Small intestine (tissue), 7 donors: ENCODE data around the gene ZC3H18. TPM values are rescaled to one million over a fixed set of nuclear protein-coding genes. Genes with fewer than 3 reads are reported as not detected.

Experiments
- DNase-seq, 2 donors: peaks; one replicate each; pipeline versions ENCODE4 v3.0.0 to v3.0.0-alpha.2; 2013
- FAIRE-seq: peaks from 2 replicates; lab custom pipeline; 2012; peaks lifted over from hg19 to GRCh38; lab: Jason Lieb, UNC
- H3K27ac ChIP-seq, 3 donors: one replicate each; pipeline ENCODE4 v1.5.1; 2013; ENCODE audit warnings: low read length in 2 of 3, mild to moderate bottlenecking in 2 of 3, control low read depth in 1 of 3, inconsistent platforms in 1 of 3, low read depth in 1 of 3, moderate library complexity in 1 of 3
- H3K27me3 ChIP-seq, 3 donors: one replicate each; pipeline ENCODE4 v1.6.1; 2013; ENCODE audit warnings: low read length in 3 of 3, inconsistent platforms in 1 of 3; ENCODE audit not compliant: control insufficient read depth in 3 of 3, insufficient read depth in 3 of 3
- H3K36me3 ChIP-seq, 3 donors: one replicate each; pipeline ENCODE4 v1.6.1; 2013; ENCODE audit warnings: low read length in 3 of 3, inconsistent platforms in 1 of 3, low read depth in 1 of 3, mild to moderate bottlenecking in 1 of 3, moderate library complexity in 1 of 3; ENCODE audit not compliant: control insufficient read depth in 3 of 3, insufficient read depth in 2 of 3
- H3K4me1 ChIP-seq, 3 donors: one replicate each; pipeline ENCODE4 v1.6.1; 2013; ENCODE audit warnings: low read length in 2 of 3, inconsistent platforms in 1 of 3, low read depth in 1 of 3, mild to moderate bottlenecking in 1 of 3, moderate library complexity in 1 of 3; ENCODE audit not compliant: control insufficient read depth in 3 of 3, insufficient read depth in 2 of 3
- H3K4me3 ChIP-seq, 3 donors: one replicate each; pipeline ENCODE4 v1.5.1; 2013; ENCODE audit warnings: low read length in 3 of 3, control low read depth in 1 of 3, inconsistent platforms in 1 of 3, low read depth in 1 of 3, mild to moderate bottlenecking in 1 of 3, moderate library complexity in 1 of 3
- H3K9me3 ChIP-seq, 2 donors: one replicate each; pipeline ENCODE4 v1.6.1; 2013; ENCODE audit warnings: low read depth in 1 of 2, low read length in 1 of 2; ENCODE audit not compliant: control insufficient read depth in 2 of 2, insufficient read depth in 1 of 2
- WGBS, 3 donors: extraction: QIAGEN DNeasy Blood & Tissue Kit; methylation state at CpG; one replicate each; pipeline ENCODE4 v1.1.7; 2013; 5-methylcytosine and 5-hydroxymethylcytosine counted together
- polyA plus RNA-seq, 4 donors: library from polyadenylated mRNA; stranded (reverse) in 3 of 4; unstranded in 1 of 4; fragments of 200-250 nt in 3 of 4; fragments of 120-200 nt in 1 of 4; gene quantifications; one replicate each; pipeline versions ENCODE4 v1.2.1 to v1.2.3, GENCODE V29; 2013
- donor health status: healthy with polysubstance abuse.
- donor health status: control.
- donor health status: control.
- donor health status: Bipolar disorder and iron deficiency.
- donor health status: healthy.

The ZC3H18 gene
- polyA plus RNA-seq, 4 donors = 19.7 to 31.9 (median 28.2) TPM

- Histone ChIP-seq H3K4me1 (peaks cover 0 to 25% (median 4%) of the 10 kb centered on the region in 3 donors), H3K27me3 (peaks cover 0 to 52% (median 13%) of the 10 kb centered on the region in 3 donors)
- 15 to 35% (median 19%) methylated on average over 26 to 27 of the region's 27 CpGs for WGBS, 3 donors
These were observed 68.4 kb downstream of the ZC3H18 start, which contains the start of gene IL17C for GRCh38 chr16:88638323-88639230. IL17C (plus strand) TSS chr16:88638572; CDS start chr16:88638642, 70 bp downstream.

GRCh38 chr16:88639231-88640038 is 69.2 kb downstream of the ZC3H18 start:
- Histone ChIP-seq H3K27ac (no peak overlapping the region), H3K36me3 (peaks cover 0 to 19% (median 0%) of the 10 kb centered on the region in 3 donors), H3K4me3 (no peak overlapping the region), H3K9me3 (peaks cover 0 to 3% of the 10 kb centered on the region in 2 donors), H3K27me3 (peaks cover 0 to 44% (median 13%) of the 10 kb centered on the region in 3 donors), H3K4me1 (peaks cover 0 to 20% (median 4%) of the 10 kb centered on the region in 3 donors)
- 11 to 28% (median 24%) methylated on average over 36 to 45 of the region's 45 CpGs for WGBS, 3 donors
- FAIRE-seq (no peak), DNase-seq (peak; percentile 50 to 61)

More at GRCh38 chr16:88638323-88639230, 68.4 kb downstream of the ZC3H18 start, which contains the start of gene IL17C:
- FAIRE-seq (no peak), DNase-seq (peak; percentile 71 to 79)
- Histone ChIP-seq H3K27ac (no peak within 1 kb of the TSS), H3K36me3 (peaks cover 0 to 15% (median 0%) of the 10 kb centered on the region in 3 donors), H3K4me3 (no peak within 1 kb of the TSS), H3K9me3 (peaks cover 0 to 3% of the 10 kb centered on the region in 2 donors)

- FAIRE-seq = no peak
These were observed 69.9 kb downstream of the ZC3H18 start for GRCh38 chr16:88640039-88640495.

GRCh38 chr16:88640498-88641247 is 70.5 kb downstream of the ZC3H18 start:
- WGBS, 3 donors = 40 to 58% (median 44%) methylated on average over 15 to 17 of the region's 17 CpGs
- H3K27me3 ChIP-seq = peaks cover 0 to 42% (median 13%) of the 10 kb centered on the region in 3 donors
- H3K4me1 ChIP-seq = peaks cover 0 to 17% (median 4%) of the 10 kb centered on the region in 3 donors
- DNase-seq (no peak), FAIRE-seq (no peak)
- no peak overlapping the region for H3K4me3 ChIP-seq
- H3K36me3 ChIP-seq = peaks cover 0 to 30% (median 0%) of the 10 kb centered on the region in 3 donors
- H3K27ac ChIP-seq = no peak overlapping the region
- peaks cover 0 to 3% of the 10 kb centered on the region in 2 donors for H3K9me3 ChIP-seq

More at GRCh38 chr16:88640039-88640495, 69.9 kb downstream of the ZC3H18 start:
- Histone ChIP-seq H3K27ac (no peak overlapping the region), H3K4me3 (no peak overlapping the region), H3K36me3 (peaks cover 0 to 24% (median 0%) of the 10 kb centered on the region in 3 donors), H3K9me3 (peaks cover 0 to 3% of the 10 kb centered on the region in 2 donors), H3K27me3 (peaks cover 0 to 42% (median 13%) of the 10 kb centered on the region in 3 donors), H3K4me1 (peaks cover 0 to 17% (median 4%) of the 10 kb centered on the region in 3 donors)
- WGBS, 3 donors = 19 to 39% (median 20%) methylated on average over 12 to 13 of the region's 13 CpGs
- no peak for DNase-seq

GRCh38 chr16:88642881-88643643 is 72.9 kb downstream of the ZC3H18 start:
- DNase-seq = no peak
- Histone ChIP-seq H3K9me3 (peaks cover 0 to 3% of the 10 kb centered on the region in 2 donors), H3K27ac (no peak overlapping the region), H3K4me1 (peaks cover 0 to 17% (median 4%) of the 10 kb centered on the region in 3 donors), H3K36me3 (peaks cover 0 to 49% (median 0%) of the 10 kb centered on the region in 3 donors), H3K4me3 (no peak overlapping the region), H3K27me3 (peaks cover 0 to 31% (median 13%) of the 10 kb centered on the region in 3 donors)
- no peak for FAIRE-seq
- WGBS, 3 donors = 84 to 87% (median 85%) methylated on average over 46 to 58 of the region's 58 CpGs

- H3K27me3 ChIP-seq = peaks cover 0 to 26% (median 10%) of the 10 kb centered on the region in 3 donors
- DNase-seq = no peak
- FAIRE-seq = no peak
- no peak overlapping the region for H3K27ac ChIP-seq
- H3K4me1 ChIP-seq = peaks cover 0 to 15% (median under 1%) of the 10 kb centered on the region in 3 donors
- H3K36me3 ChIP-seq = peaks cover 0 to 51% (median 0%) of the 10 kb centered on the region in 3 donors
- 89 to 90% (median 89%) methylated on average over 8 to 9 of the region's 9 CpGs for WGBS, 3 donors
- H3K4me3 ChIP-seq = no peak overlapping the region
- peaks cover 0 to 3% of the 10 kb centered on the region in 2 donors for H3K9me3 ChIP-seq
These were observed 73.4 kb downstream of the ZC3H18 start for GRCh38 chr16:88643644-88643932.

- Histone ChIP-seq H3K36me3 (peaks cover 0 to 58% (median 0%) of the 10 kb centered on the region in 3 donors), H3K9me3 (peaks cover 0 to 3% of the 10 kb centered on the region in 2 donors), H3K27me3 (peaks cover 0 to 7% (median 0%) of the 10 kb centered on the region in 3 donors), H3K4me1 (peaks cover 0 to 7% (median 6%) of the 10 kb centered on the region in 3 donors), H3K4me3 (no peak overlapping the region), H3K27ac (no peak overlapping the region)
- WGBS, 3 donors = 89 to 93% (median 92%) methylated on average over 16 of the region's 16 CpGs
- FAIRE-seq = no peak
- no peak for DNase-seq
These were observed 75.3 kb downstream of the ZC3H18 start for GRCh38 chr16:88645455-88645854.
